ENCODE results near the gene FREM2. TPM values are rescaled to one million over a fixed set of nuclear protein-coding genes. Genes with fewer than 3 reads are reported as not detected.

The FREM2 gene
- total and polyA plus RNA-seq, 2 donors (not counting 3 experiments of a cell fraction or from before 2014, with no cell fraction given): under 0.01 TPM; not detected in 1

DNA sequence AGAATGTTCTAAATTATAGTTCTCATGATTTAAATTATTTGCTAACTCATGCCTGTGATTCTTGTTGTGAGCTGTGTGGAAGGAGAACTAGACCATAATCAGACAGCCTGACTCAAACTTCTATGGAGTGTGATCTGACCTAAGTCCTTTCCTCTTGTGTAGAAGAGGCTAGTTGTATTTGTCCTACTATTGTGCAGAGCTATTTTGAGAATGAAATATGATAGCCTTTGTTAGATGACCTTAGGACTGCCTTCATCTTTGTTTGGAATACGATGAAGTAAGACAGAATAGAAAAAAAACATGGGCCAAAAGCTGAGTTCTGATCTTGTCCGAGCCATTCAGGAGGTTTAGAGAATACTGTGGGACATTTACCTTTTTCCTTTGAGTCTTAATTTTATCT, 184.4 kb downstream of the FREM2 start:
- no peaks in the 10 kb centered on the region for H3K9me1 ChIP-seq (replicated peaks; ENCODE audit: control insufficient read depth, extremely low read depth, insufficient read depth, low read length)
- TF ChIP-seq POLR2AphosphoS5 (IDR thresholded peaks at IDR 0.05; ENCODE audit: insufficient read depth, low read depth, low read length) (no peak), GATA2 (IDR thresholded peaks at IDR 0.05; ENCODE audit: insufficient read depth, insufficient read length, low read depth, low read length) (no peak), MYC (IDR thresholded peaks at IDR 0.05; ENCODE audit: low read depth, low read length) (no peak), EZH2 (IDR thresholded peaks at IDR 0.05; ENCODE audit: borderline replicate concordance, low read depth, low read length, severe bottlenecking) (no peak), JUN (IDR thresholded peaks at IDR 0.05; ENCODE audit: borderline replicate concordance, insufficient read depth, insufficient read length, low read depth) (no peak), MAX (IDR thresholded peaks at IDR 0.05; ENCODE audit: insufficient read depth, insufficient read length) (no peak), FOS (IDR thresholded peaks at IDR 0.05; ENCODE audit: borderline replicate concordance, insufficient read depth, low read length) (no peak), POLR2A (IDR thresholded peaks at IDR 0.05; ENCODE audit: low read depth, low read length) (no peak)
- TF ChIP-seq, protein P1, sequence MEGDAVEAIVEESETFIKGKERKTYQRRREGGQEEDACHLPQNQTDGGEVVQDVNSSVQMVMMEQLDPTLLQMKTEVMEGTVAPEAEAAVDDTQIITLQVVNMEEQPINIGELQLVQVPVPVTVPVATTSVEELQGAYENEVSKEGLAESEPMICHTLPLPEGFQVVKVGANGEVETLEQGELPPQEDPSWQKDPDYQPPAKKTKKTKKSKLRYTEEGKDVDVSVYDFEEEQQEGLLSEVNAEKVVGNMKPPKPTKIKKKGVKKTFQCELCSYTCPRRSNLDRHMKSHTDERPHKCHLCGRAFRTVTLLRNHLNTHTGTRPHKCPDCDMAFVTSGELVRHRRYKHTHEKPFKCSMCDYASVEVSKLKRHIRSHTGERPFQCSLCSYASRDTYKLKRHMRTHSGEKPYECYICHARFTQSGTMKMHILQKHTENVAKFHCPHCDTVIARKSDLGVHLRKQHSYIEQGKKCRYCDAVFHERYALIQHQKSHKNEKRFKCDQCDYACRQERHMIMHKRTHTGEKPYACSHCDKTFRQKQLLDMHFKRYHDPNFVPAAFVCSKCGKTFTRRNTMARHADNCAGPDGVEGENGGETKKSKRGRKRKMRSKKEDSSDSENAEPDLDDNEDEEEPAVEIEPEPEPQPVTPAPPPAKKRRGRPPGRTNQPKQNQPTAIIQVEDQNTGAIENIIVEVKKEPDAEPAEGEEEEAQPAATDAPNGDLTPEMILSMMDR (IDR thresholded peaks at IDR 0.05; ENCODE audit: extremely low read depth in 1 of 2, insufficient read depth in 1 of 2, low read depth in 1 of 2, low read length in 2 of 2): no peak
- no TSS peak for BruUV-seq (replicated peaks)
- POLR2A ChIA-PET: no interaction called here
- CTCF ChIA-PET: interaction anchor here (0.9 to 1.6 kb wide), 2 partner anchors 8 to 26 kb away, joined by 3 to 4 read pairs; no protein-coding TSS in a partner anchor
- no peak overlapping the region for H2AFZ ChIP-seq (ENCODE audit: low read depth, low read length)
- H4K20me1 ChIP-seq (replicated peaks; ENCODE audit: control insufficient read depth, extremely low read depth, insufficient read depth, low read length): no peaks in the 10 kb centered on the region
- H3K79me2 ChIP-seq (ENCODE audit: control insufficient read depth, insufficient read depth, low read length): no peaks in the 10 kb centered on the region
- H3K36me3 ChIP-seq (ENCODE audit: control insufficient read depth in 2 of 2, extremely low read depth in 1 of 2, insufficient read depth in 2 of 2, low read length in 2 of 2): no peaks in the 10 kb centered on the region
- DNase-seq (ENCODE audit: low read depth, low spot score) (no peak), FAIRE-seq (no peak)
- dilution Hi-C loops (cut with MboI; ENCODE audit: extremely low pct_ligation_motif_present, low sequenced_read_pairs): no loop called here
- H3K27me3 ChIP-seq (ENCODE audit: control insufficient read depth in 2 of 2, insufficient read depth in 2 of 2, low read length in 2 of 2): peaks cover 3 to 5% of the 10 kb centered on the region in 2 experiments
- no peak overlapping the region for H3K9ac ChIP-seq (replicated peaks; ENCODE audit: extremely low read depth, insufficient read depth, low read length)
- H3K9me3 ChIP-seq (replicated peaks; ENCODE audit: control insufficient read depth, insufficient read depth, low read length): no peaks in the 10 kb centered on the region
- no peak overlapping the region for H3K4me2 ChIP-seq (ENCODE audit: insufficient read depth, low read length)
- no peak overlapping the region for H3K27ac ChIP-seq (ENCODE audit: insufficient read depth, low read depth, low read length)
- intact Hi-C loops (cut with micrococcal nuclease): no loop called here
- H3K4me1 ChIP-seq (ENCODE audit: control insufficient read depth, extremely low read depth, insufficient read depth, low read length): no peaks in the 10 kb centered on the region
- H3K4me3 ChIP-seq (replicated peaks in 1 of 3; ENCODE audit: insufficient read depth in 1 of 3, low read depth in 1 of 3, low read length in 3 of 3): no peak overlapping the region

All from endothelial cell of umbilical vein (primary cell).